ENCODE results near the gene SPANXN4.

SPANXN4 gene, protein sequence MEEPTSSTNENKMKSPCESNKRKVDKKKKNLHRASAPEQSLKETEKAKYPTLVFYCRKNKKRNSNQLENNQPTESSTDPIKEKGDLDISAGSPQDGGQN

DNA sequence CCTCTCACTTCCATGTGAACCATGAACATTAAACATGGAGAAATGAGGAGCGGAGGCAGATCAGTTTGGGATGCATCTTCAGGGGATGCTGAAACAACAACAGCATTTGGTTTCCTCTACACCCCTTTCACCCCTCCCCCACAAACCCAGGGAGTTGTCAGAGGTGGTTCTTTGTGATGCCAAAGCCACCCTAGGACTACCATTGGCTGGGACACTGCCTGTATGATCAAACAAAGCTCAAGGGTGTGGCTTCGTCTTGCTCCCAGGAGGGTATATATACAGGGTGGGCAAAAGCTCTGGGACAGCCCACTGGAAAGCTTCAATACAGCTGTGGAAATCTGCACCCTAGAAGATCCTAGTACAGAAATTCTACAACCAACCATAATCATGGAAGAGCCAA is at the start of gene SPANXN4:
SPANXN4 (plus strand) TSS at position 301 of the 400 bp plus-strand sequence; CDS start at position 388, 87 bp downstream.
- DNase-seq: no peak

DNA sequence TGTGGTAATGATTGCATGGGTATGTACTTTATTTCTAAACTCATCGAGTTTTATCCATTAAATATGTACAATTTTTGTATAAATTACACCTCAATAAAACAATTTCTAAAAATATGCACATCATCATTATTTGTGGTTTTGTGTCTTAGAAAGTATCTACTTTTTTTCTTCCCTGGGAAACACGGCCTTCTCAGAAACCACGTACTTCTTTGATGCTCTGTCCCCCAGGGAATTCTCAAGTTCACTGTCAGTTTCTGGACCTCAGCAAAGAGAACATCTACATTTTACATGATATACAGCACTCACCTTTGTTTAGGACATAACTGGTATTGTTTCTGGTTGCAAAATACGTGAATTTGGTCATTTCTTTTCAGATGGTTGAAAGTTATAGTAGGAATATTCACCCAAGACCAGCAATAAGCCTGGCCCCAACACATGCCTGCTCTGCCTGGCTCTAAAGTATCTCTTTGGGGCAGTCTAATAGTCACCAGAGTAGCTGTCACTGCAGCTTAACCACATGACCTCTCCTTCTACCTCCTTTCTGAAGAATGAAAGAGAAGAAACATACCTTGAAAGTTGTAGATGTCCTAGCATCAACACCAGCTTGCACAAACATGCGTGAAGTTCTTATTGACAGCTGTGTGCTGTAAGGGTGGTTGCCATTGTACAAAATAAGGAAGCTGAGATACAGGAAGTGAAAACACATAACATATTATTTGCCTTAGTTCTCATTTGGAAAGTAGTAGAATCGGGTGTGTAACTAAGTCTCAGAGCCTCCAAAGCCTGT is 48.4 kb upstream of the SPANXN4 start:
- no peak for DNase-seq

- no peak for DNase-seq
Observed at GRCh38 chrX:142978130-142978684, 47.5 kb upstream of the SPANXN4 start.

DNA sequence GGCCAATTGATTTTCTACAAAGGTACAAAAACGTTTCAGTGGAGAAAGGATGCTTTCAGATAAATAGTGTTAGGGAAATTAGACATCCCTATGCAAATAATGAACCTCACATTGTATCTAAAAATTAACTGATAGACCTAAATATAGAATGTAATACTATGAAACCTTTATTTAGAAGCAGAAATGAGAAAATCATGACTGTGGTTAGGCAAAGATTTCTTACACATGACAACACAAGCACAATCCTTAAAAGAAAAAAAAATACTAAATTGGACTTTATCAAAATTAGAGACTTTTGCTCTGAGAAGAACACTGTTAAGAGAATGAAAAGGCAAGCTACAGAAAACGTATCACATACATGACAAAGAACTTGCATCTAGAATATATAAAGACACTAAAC is 43.0 kb upstream of the SPANXN4 start:
- DNase-seq: no peak

DNA sequence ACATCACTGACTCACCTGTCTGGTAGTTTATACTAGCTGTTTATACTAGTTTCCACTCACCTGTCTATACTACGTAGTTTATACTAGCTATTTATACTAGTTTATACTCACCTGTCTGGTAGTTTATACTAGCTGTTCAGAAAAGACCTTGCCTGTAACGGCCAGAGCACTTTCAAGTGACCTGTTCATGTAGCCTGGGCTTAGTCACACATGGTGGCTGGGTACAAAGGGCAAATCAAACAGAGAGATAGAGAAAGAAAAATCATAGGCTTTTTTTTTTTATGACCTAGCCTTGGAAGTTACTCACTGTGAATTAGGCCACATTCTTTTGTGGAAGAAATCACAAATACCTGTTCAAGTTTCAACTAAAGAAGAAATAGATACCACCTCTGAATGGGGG is 30.7 kb upstream of the SPANXN4 start:
- no peak for DNase-seq

DNA sequence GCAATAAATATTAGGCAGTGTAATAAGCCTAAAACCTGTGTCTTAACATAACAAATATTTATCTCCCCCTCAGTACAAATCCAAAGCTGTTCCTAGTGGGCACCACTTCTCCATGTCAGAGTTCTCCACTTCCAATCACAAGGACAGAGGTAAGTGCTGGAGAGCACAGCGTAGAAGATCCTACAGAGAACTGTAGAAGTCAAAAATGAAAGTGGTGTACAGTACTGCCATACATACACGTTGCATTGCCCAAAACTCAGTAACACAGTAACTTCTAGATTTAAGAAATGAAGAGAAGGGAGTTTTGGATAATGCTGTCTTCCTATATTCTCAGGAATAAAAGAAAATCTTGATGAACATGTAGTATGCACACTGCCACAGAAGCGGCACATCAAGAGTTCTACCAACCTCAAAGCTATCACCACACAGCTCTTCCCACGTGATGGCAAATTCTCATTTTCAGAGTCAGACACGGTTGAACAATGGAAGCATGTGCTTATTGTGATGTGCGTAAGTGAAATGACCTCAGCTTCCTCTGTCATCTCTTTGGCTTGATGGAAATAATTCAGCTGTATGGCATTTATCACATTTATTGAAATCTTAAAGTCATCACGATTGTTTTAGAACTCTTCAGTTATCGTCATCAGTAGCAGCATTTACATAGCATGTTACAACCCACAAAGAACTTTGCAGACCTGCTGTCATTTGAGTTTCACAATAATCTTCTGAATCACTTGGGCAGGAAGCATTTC is 27.1 kb upstream of the SPANXN4 start:
- no peak for DNase-seq

DNA sequence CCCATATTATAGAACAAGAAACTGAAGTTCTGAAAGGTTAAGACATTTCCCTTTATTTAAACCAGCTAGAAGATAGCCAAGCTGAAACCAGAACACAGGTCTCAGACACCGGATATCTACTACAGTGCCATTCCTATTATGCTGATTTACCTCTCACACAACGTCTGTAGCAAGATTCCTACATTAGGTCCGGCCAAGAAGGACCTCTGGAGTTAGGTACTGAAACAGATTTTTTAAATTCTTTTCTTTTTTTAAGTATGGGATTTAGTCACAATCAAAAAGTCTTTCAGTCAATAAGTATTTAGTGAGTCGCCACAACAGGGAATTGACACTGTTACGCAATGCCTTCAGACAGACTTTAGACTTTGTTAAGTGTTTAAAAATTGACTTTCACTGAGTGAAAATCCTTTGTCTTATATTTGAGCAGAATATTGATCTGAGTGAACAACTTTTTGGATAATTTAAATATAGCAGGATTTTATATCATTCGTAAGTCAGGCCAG is 26.5 kb upstream of the SPANXN4 start:
- no peak for DNase-seq

DNA sequence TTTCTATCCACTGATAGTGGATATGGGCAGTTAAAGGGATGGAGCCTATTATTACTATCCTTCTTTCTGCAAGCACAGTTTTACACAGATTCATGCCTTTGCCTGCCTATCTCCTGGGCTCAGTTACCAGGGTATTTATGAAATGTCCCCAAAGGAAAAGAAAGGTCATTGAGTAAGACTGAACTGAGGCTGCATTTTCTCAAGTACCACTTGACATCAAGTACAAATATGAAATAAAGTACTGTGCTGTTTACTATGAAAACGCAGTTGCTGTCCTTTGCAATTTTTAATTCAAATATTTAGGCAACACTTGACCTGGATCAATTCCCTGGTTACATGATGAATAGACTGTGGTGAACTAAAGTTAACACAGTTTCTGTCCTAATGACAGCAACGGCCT is 23.5 kb upstream of the SPANXN4 start:
- no peak for DNase-seq

GRCh38 chrX:143017272-143017671 is 8.5 kb upstream of the SPANXN4 start:
- no peak for DNase-seq

- no peak for DNase-seq
Observed at GRCh38 chrX:143027275-143027674, 1.5 kb downstream of the SPANXN4 start.

GRCh38 chrX:143047511-143047910 is 21.8 kb downstream of the SPANXN4 start:
- no peak for DNase-seq

GRCh38 chrX:143058120-143058519 is 32.4 kb downstream of the SPANXN4 start:
- DNase-seq: no peak

GRCh38 chrX:143081231-143081630 is 55.5 kb downstream of the SPANXN4 start:
- no peak for DNase-seq

GRCh38 chrX:143082537-143082936 is 56.8 kb downstream of the SPANXN4 start:
- no peak for DNase-seq
